Endothelial cell of umbilical vein (primary cell): ENCODE results near the gene SNAP25. TPM values are rescaled to one million over a fixed set of nuclear protein-coding genes. Genes with fewer than 3 reads are reported as not detected.

Source experiments
- BruUV-seq: library from RNA; stranded (reverse); fragments of 400-500 nt; replicated peaks from 2 replicates; lab custom pipeline; 2021; lab: Mats Ljungman, UMichigan
- CTCF ChIA-PET: fragments of 300-600, 350-600 bp; sonication (Branson Sonifier 250); formaldehyde crosslinking; loops from one replicate; lab custom pipeline; 2021; ENCODE audit warnings: antibody characterized with exemption, inconsistent platforms; lab: Charles Lee
- POLR2A ChIA-PET: fragments of 300-600, 350-600 bp; sonication (Branson Sonifier 250); formaldehyde crosslinking; loops from one replicate; lab custom pipeline; 2021; ENCODE audit warnings: antibody characterized with exemption, inconsistent platforms; lab: Charles Lee
- DNase-seq: peaks from one replicate; pipeline ENCODE4 v3.0.0-alpha.2; 2011; ENCODE audit warnings: low read depth, low spot score
- FAIRE-seq: peaks from 2 replicates; lab custom pipeline; 2011; peaks lifted over from hg19 to GRCh38; lab: Jason Lieb, UNC
- H2AFZ ChIP-seq: 2 replicates; pipeline ENCODE4 v1.6.0; 2012; ENCODE audit warnings: low read depth, low read length, control low read depth, inconsistent platforms
- H3K27ac ChIP-seq: 2 replicates; pipeline ENCODE4 v1.5.1; 2011; ENCODE audit warnings: low read depth, mild to moderate bottlenecking, control low read depth, low read length, moderate library complexity; ENCODE audit not compliant: insufficient read depth
- H3K27me3 ChIP-seq, 2 experiments: 2 replicates each; pipeline versions ENCODE4 v1.6.0 to v1.6.1; 2011; ENCODE audit warnings: low read length in 2 of 2, mixed read lengths in 1 of 2; ENCODE audit not compliant: control insufficient read depth in 2 of 2, insufficient read depth in 2 of 2
- H3K36me3 ChIP-seq, 2 experiments: 2 replicates in 1 of 2; 3 replicates in 1 of 2; pipeline ENCODE4 v1.5.1; 2011; ENCODE audit warnings: low read length in 2 of 2, mild to moderate bottlenecking in 1 of 2, moderate library complexity in 1 of 2; ENCODE audit not compliant: control insufficient read depth in 2 of 2, insufficient read depth in 2 of 2; ENCODE audit errors: extremely low read depth in 1 of 2
- H3K4me1 ChIP-seq: 3 replicates; pipeline ENCODE4 v1.5.1; 2011; ENCODE audit warnings: mild to moderate bottlenecking, low read length; ENCODE audit not compliant: control insufficient read depth, insufficient read depth; ENCODE audit errors: extremely low read depth
- H3K4me2 ChIP-seq: 2 replicates; pipeline ENCODE4 v1.6.1; 2011; ENCODE audit warnings: low read length, control low read depth, mixed read lengths; ENCODE audit not compliant: insufficient read depth
- H3K4me3 ChIP-seq, 3 experiments: fragments of 200-600 bp in 1 of 3; sonication (generic), shearing (Covaris generic) in 1 of 3; replicated peaks in 1 of 3; 2 replicates each; pipeline ENCODE4 v1.5.1; 2011 to 2016; ENCODE audit warnings: control low read depth in 3 of 3, low read length in 3 of 3, mild to moderate bottlenecking in 2 of 3, inconsistent platforms in 1 of 3, low read depth in 1 of 3, moderate library complexity in 1 of 3; ENCODE audit not compliant: insufficient read depth in 1 of 3
- H3K79me2 ChIP-seq: 2 replicates; pipeline ENCODE4 v1.6.0; 2012; ENCODE audit warnings: low read length, inconsistent platforms; ENCODE audit not compliant: control insufficient read depth, insufficient read depth
- H3K9ac ChIP-seq: replicated peaks from 2 replicates; pipeline ENCODE3; 2011; ENCODE audit warnings: low read length, control low read depth; ENCODE audit not compliant: insufficient read depth; ENCODE audit errors: extremely low read depth
- H3K9me1 ChIP-seq: replicated peaks from 3 replicates; pipeline ENCODE4 v1.6.0; 2011; ENCODE audit warnings: mild to moderate bottlenecking, low read length; ENCODE audit not compliant: control insufficient read depth, insufficient read depth; ENCODE audit errors: extremely low read depth
- H3K9me3 ChIP-seq: replicated peaks from 2 replicates; pipeline ENCODE4 v1.5.1; 2012; ENCODE audit warnings: low read length, inconsistent platforms; ENCODE audit not compliant: control insufficient read depth, insufficient read depth
- H4K20me1 ChIP-seq: replicated peaks from 2 replicates; pipeline ENCODE3; 2011; ENCODE audit warnings: mild to moderate bottlenecking, low read length; ENCODE audit not compliant: control insufficient read depth, insufficient read depth; ENCODE audit errors: extremely low read depth
- EZH2 ChIP-seq: IDR thresholded peaks from 2 replicates; pipeline ENCODE4 v1.6.1; 2012; ENCODE audit warnings: borderline replicate concordance, low read depth, mild to moderate bottlenecking, moderate library complexity, low read length, inconsistent platforms; ENCODE audit not compliant: severe bottlenecking
- MAX ChIP-seq: IDR thresholded peaks from 2 replicates; pipeline ENCODE4 v1.6.1; 2011; ENCODE audit not compliant: insufficient read depth, insufficient read length
- POLR2A ChIP-seq: IDR thresholded peaks from 2 replicates; pipeline ENCODE4 v1.6.1; 2012; ENCODE audit warnings: low read depth, mild to moderate bottlenecking, control low read depth, low read length
- POLR2AphosphoS5 ChIP-seq: IDR thresholded peaks from 2 replicates; pipeline ENCODE4 v1.6.1; 2012; ENCODE audit warnings: low read depth, mild to moderate bottlenecking, control low read depth, low read length, moderate library complexity; ENCODE audit not compliant: insufficient read depth
- dilution Hi-C: fragments of 300-500 bp; cut with MboI; formaldehyde crosslinking; loops from one replicate; pipeline ENCODE4 v1.15.0; 2019; ENCODE audit warnings: low sequenced_read_pairs; ENCODE audit not compliant: extremely low pct_ligation_motif_present
- intact Hi-C: fragments of 100-400 bp; cut with micrococcal nuclease; formaldehyde crosslinking; loops from one replicate; pipeline ENCODE4 v1.10.0; 2022
- polyA plus RNA-seq, 4 experiments: library from polyadenylated mRNA; depleted of rRNA in 3 of 4; stranded (reverse) in 3 of 4; unstranded in 1 of 4; fragments of >200 nt; gene quantifications; 2 replicates each; pipeline versions ENCODE4 v1.2.1 to v1.2.3, GENCODE V29; 2011 to 2012; ENCODE audit warnings: missing spikeins in 1 of 4
- total RNA-seq: library from RNA; stranded (reverse); gene quantifications from 2 replicates; pipeline ENCODE4 v1.2.3, GENCODE V29; 2021

Gene SNAP25
- total and polyA plus RNA-seq, 2 donors (not counting 3 experiments of a cell fraction or from before 2014, with no cell fraction given) = 3.9 to 4.4 TPM

DNA sequence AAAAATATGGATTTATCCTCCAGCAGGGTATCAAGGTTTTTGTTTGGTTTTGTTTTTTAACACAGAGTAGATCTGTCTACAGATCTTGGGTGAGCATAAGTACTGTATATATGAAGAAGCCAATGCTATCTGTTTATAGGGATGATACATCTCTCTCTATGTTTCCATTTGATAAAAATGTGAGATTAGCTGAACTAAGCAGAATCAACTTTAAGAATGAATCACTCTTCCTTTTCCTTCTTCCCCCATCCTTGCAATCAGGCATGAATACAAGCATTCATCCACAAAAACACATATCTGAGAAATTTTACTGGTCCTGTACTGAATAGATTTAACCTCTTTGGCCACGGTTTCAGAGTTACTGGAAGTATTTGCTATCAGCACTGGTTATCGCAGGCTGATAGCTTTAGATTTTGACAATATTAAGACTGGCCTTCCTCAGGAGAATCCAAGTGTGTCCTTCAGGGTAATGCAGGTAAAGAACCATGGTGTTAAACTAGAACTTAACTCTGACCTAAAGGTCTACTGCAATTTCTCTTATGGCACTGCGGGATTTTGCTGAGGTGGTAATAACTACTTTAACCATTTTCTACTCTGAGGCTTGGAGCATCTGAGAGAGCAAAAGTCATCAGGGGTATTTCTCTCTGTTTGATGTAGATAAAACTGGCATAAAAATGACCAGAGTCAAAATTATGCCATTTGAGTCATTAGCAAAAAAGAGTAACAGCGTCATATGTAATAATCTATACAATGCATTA lies 1.5 kb downstream of the SNAP25 start:
- dilution Hi-C loops = no loop called here
- ChIA-PET POLR2A (interaction anchor here (1.9 kb wide), 1 partner anchor 214 kb away, joined by 10 read pairs; the partner anchor contains the start of gene MKKS), CTCF (interaction anchor here (0.7 to 2.0 kb wide), 4 partner anchors 78 to 603 kb away, joined by 3 to 5 read pairs (median 4); no protein-coding TSS in a partner anchor)
- no peaks in the 10 kb centered on the region for H3K36me3 ChIP-seq
- TF ChIP-seq POLR2AphosphoS5 = no peak
- peaks cover 4% of the 10 kb centered on the region for H3K4me1 ChIP-seq
- H3K9me3 ChIP-seq = no peaks in the 10 kb centered on the region
- no peaks in the 10 kb centered on the region for H3K9me1 ChIP-seq
- no peaks in the 10 kb centered on the region for H3K79me2 ChIP-seq
- no peak overlapping the region for H3K9ac ChIP-seq
- DNase-seq = no peak
- no peak overlapping the region for H3K27ac ChIP-seq
- intact Hi-C loops = loop anchor here (1.0 to 10.0 kb wide), 9 partner anchors 87 to 603 kb away; partner anchors contain the start of genes MKKS and SLX4IP
- peaks cover 21 to 29% of the 10 kb centered on the region in 2 experiments for H3K27me3 ChIP-seq
- no peak overlapping the region for H3K4me3 ChIP-seq
- no peak overlapping the region for H3K4me2 ChIP-seq
- no peak overlapping the region for H2AFZ ChIP-seq
- no peaks in the 10 kb centered on the region for H4K20me1 ChIP-seq
- BruUV-seq = no TSS peak
- no peak for FAIRE-seq

DNA sequence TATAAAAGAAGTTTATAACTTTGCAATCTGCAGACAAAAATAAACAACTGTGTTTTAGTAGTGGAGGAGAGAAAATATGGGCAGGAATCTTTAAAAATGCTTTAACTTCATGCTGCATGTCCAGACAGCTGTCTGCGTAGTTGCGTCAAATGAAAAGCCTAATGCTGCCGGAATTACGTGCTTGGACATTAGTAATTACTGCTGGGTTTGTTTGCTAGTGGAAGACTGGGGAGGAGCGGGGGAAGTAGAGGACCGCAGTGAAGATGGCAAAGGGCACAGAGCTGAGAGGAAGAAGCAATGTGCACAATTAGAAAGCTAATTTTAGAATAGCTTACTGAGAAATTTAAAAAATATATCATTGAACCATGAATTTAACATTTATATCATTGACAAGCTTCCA lies 2.4 kb downstream of the SNAP25 start:
- POLR2A ChIA-PET = interaction anchor here (0.6 kb wide), 1 partner anchor 143 kb away, joined by 3 read pairs; no protein-coding TSS in a partner anchor
- intact Hi-C loops = no loop called here

More for the DNA sequence above, 2.4 kb downstream of the SNAP25 start:
- Histone ChIP-seq H3K4me2 (no peak overlapping the region), H3K9me1 (no peaks in the 10 kb centered on the region), H3K27ac (no peak overlapping the region), H3K9ac (no peak overlapping the region), H3K4me1 (peaks cover 4% of the 10 kb centered on the region), H3K4me3 (no peak overlapping the region), H2AFZ (no peak overlapping the region), H4K20me1 (no peaks in the 10 kb centered on the region), H3K9me3 (no peaks in the 10 kb centered on the region), H3K36me3 (no peaks in the 10 kb centered on the region), H3K27me3 (peaks cover 15 to 21% of the 10 kb centered on the region in 2 experiments), H3K79me2 (no peaks in the 10 kb centered on the region)
- CTCF ChIA-PET = no interaction called here
- dilution Hi-C loops = no loop called here
- FAIRE-seq = no peak
- no TSS peak for BruUV-seq
- TF ChIP-seq POLR2A = no peak
- TF ChIP-seq EZH2 = no peak
- no peak for TF ChIP-seq MAX
- no peak for DNase-seq
